CD4-positive, alpha-beta T cell treated with Interleukin-1 beta for 1 hour (primary cell): ENCODE data around the gene MYEF2.

Experiments used
- DNase-seq, 2 donors: peaks; one replicate each; pipeline ENCODE4 v3.0.0-alpha.2; 2020 to 2022

The MYEF2 gene, protein sequence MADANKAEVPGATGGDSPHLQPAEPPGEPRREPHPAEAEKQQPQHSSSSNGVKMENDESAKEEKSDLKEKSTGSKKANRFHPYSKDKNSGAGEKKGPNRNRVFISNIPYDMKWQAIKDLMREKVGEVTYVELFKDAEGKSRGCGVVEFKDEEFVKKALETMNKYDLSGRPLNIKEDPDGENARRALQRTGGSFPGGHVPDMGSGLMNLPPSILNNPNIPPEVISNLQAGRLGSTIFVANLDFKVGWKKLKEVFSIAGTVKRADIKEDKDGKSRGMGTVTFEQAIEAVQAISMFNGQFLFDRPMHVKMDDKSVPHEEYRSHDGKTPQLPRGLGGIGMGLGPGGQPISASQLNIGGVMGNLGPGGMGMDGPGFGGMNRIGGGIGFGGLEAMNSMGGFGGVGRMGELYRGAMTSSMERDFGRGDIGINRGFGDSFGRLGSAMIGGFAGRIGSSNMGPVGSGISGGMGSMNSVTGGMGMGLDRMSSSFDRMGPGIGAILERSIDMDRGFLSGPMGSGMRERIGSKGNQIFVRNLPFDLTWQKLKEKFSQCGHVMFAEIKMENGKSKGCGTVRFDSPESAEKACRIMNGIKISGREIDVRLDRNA

DNA sequence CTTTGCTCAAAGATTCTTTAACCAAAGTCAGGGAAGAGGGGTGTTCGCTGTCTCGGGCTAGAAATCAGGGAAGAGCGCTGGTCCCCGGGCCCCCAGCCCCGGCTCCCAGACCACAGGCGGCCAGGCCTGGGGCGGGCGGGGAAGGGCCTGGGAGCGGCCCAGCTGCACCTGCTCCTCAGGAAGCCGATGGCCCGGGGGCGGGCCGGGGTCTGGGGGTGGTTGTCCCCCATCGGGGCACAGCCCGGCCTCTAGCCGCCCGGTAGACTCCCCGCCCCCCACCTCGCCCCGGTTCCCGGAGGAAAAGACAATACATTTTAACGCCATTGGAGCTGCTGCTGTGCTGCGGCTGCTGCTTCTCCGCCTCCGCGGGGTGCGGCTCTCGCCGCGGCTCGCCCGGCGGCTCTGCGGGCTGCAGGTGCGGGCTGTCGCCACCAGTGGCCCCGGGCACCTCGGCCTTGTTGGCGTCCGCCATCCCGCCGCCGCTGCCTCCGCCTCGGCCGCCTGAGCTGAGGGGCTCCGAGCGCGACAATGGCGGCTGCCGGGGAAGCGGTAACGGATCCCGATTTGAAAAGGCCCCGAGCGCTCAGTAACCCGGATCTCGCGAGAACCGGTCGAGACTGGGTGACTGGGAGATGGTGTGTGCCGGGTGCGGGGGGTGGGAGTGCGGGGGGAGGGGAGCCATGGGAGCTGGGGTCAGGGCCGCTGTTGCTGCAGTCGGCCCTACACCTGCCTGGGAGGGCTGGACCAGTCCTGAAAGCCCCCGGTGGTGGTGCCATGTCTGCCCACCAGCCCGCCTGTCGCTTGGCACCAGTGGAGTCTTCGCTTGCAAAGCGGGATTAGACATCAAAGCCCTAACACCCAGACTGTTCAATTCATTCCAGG is at the start of gene MYEF2:
MYEF2 (minus strand) TSS at position 530 of the 882 bp plus-strand sequence; CDS start at position 472, 58 bp downstream.
- DNase-seq, result peak; percentile 74 to 75

DNA sequence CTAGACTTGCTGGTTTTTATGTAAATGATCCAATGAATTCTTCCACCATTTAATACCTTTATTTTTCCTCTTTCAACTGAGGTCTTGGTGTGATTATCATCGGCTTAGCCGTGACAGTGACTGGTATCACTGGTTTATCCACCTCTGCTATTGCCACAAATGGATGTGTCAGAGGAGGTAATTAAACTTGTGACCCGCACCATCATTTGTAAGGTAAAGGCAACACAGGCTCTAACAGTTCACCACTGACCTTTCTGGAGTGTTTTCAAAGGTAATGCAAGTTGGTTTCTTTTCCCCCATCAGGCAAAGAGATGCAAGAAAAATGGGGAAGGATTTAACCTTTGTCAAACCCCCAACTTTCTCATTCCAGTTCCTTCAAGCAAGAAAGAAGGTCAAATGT is 47.7 kb upstream of the MYEF2 start:
- DNase-seq, result no peak

DNA sequence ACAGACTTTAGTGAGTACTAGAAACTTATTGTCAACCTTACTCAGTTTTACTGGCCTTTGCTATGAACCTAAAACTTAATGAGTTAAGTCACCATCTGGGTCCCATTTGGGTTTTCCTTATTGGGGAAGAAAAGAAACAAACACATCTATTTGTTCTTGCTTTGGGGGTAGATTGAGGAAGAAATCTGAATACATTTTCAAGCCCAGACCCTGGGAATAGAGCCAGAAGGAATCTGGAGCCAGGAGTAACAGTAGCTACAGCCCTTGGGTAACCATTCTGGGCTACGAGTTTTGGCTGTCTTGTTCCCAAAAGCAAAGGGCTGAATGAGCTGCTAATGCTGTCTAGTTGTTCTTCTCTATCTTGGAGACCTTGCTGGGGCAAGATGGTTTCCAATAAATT is 44.5 kb upstream of the MYEF2 start:
- no peak for DNase-seq

DNA sequence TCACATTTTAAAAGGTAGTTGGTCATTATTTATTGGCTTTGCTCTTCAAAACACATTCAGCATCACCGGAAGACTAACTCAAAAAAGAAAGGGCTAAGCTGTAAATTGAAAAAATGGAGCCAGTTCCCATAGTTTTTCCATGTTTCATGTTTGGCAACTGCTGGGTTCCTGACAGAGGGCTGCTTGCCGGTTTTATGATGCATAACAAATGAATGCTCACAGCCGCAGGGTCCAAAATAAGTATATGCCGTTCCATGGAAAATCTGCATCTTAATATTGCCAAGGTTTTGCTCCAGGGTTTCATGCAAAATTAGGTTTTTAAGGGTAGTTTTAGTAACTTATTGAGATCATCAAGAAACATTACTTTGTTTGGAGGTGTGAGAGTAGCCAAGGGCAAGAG is 43.8 kb upstream of the MYEF2 start:
- no peak for DNase-seq

DNA sequence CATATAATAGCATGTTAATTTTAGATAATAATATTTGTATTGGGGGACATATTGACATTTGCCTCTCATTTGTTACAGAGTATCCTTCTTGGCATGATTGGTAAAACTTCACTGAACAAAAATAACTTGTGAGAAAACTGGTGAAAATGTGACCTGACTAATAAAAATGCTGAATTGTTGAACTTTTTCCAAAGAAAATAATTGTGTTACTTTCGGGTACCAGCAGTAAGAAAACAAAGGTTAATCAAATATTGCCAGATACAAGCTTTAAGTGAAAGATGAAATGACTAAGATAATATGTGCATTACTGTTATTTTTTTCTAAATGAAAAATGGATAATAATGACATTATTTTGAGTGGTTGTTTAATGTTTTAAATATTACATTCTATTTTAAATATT is 43.2 kb upstream of the MYEF2 start:
- DNase-seq, result no peak

DNA sequence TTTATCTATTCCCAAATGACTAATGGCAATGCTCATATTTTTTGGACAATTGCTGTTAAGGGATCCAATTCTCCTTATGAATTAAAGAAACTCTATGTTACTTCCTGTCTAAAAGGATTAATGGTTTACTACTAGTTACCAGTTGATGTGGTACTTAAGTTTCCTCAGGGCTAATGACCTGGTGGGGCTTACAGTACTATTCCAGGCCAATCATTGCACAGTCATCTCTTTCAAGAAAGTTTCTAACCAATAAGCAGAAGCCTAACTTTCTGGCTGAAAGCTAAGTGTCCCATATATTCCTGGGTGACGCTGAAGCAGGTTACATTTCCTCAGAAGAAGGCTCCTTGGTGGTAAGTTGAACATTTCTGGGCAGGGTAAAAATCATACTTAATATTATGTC is 27.9 kb upstream of the MYEF2 start, which contains the start of gene SLC12A1:
SLC12A1 (plus strand) TSS at position 322 of the 400 bp plus-strand sequence. CDS start 1,418 bp downstream, outside the sequence.
- DNase-seq, result no peak

DNA sequence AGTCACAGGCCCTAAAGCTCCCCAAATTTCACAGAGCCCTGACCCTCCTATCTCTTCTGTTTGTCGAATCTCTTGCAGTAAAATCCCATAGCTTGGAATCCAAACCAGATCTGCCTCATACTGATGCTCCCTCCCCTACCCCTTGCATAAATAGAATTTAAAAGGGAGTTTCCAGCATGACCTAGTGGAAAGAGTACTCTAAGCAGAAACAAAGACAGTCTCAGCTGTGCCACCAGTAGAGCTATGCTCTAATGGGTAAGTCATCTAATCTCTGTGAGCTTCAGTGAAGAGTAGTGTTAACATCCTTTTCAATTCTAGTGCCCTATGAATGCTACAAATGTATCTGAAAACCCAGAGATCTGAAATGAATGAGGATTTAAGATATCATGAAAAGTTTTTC is 24.0 kb upstream of the MYEF2 start:
- no peak for DNase-seq

DNA sequence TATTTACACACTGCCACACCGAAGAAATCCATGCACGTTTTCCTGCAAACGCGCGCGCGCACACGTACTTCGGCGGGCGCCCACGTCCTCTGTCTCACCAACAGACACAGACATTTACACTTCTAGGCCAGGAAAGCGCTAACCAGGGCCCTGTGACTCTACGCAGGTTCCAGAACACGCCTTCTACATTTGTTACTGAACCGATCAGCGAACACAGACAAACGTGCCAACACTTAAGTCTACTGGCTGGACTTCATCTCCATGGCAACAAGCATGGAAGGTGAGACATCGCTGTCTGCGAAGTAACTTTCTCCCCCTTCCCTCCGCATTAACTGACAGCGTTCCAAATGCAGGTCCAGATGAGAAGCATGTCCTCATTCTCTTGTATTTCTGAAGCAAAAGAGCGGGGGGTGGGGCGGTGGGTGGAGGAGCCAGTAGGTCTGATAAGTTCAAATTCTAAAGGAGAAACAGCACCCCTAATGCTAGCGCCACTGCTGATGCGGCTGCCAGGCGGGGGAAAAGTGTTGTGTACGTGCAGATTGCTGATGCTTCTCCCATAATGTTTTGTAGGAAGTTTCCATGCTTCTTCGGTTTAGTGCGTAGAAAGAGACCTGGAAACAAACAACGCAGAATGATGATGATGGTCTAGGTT is 13.6 kb upstream of the MYEF2 start, which contains the start of gene CTXN2:
CTXN2 (plus strand) TSS at position 92 of the 652 bp plus-strand sequence. CDS start 9,636 bp downstream, outside the sequence.
- DNase-seq, result no peak

DNA sequence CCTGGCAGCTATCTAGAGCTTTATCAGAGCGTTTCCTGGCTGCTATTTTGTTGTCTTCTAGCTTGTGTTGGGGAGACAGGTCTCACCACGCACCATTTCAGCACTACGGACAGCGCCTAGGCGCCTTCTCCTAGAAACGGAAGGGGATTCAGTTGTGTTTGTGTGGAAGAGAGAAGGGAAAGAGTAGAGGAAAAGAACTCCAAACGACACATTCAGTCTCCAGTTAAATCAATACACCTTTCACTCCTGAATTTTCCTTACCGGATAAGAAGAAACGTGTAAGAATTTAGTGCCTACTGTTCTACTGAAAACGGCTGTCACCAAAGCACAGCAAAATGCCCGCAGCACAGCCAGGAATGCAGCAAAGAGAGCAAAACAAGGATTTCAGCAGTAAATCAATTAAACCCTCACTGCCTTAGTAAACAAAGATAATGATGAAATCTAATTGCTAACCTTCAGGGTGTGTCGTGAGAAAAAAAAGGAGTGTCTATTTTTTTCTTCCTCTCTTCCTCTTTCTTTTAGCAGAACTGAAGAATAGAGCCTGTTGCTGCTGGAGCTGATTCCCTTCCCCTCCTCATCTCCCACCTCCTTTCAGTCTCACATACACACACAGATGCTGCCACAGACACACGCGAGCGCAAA is 13.0 kb upstream of the MYEF2 start:
- peak in 1 of 2 donors; percentile 10 for DNase-seq

DNA sequence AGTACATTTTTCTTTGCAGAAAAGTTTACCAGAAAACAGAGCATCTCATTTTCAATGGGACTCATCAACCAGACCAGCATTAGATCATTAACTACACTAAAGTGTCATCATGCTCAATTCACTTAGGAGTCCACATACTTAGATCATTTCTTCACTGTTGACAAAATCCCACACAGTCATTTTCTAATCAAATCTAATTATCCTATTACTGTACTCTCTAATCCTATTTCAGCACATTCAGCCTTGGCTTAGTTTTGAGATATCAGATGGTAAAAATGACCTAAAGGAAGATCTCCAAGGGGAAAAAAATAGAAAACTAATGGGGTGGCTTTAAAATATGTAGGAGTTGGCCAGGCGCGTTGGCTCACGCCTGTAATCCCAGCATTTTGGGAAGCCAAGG is 8.2 kb upstream of the MYEF2 start:
- no peak for DNase-seq

DNA sequence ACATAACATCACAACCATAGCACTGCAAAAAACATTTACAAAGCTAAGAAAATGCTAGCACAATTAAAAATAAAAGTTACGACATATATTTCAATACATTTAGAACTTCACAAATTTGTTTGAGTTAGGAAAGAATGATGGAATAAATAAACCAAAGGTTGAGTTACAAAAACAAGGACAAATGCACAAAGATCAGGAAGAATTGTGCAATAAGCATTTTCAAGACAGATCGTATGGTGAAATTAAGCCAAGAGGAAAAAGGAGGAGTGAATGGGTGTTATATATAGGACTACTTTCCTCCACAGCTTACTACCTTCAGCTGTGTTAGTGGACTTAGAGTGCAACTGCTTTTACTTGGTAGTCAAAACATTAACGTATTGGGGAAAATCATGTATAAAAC is 7.4 kb upstream of the MYEF2 start:
- no peak for DNase-seq

DNA sequence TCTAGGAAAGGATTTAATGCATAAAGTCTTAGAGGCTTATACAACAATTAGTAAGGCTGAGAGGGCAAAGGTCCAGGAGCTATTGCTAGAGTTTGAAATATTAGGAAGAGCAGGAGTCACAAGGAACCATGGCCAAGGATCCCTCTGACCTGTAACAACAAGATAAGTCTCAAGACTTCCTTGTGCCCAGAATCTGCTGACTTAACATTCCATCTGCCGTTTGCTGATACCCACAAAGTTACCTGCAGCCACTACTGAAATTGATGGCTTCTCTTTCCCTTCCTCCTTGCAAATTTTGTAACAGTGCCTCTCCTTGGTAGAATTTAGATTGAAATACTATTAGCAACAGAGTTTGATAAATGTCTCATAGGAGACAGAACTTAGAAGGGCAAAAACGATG is 4.7 kb upstream of the MYEF2 start:
- DNase-seq, result no peak

DNA sequence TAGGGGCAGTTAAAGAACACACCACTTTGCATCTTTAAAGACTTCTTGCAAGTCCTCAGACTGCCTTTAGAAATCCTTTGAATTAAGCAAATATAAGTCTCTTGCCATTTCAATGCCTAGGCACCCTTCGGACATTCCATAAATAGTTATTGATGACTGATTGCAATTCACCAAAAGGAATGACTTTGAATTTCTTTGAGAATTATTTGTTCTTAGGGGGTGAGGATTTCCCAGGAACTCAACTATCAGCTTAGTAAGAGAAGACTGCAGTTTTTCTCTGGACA is 495 bp upstream of the MYEF2 start:
- DNase-seq, result no peak

DNA sequence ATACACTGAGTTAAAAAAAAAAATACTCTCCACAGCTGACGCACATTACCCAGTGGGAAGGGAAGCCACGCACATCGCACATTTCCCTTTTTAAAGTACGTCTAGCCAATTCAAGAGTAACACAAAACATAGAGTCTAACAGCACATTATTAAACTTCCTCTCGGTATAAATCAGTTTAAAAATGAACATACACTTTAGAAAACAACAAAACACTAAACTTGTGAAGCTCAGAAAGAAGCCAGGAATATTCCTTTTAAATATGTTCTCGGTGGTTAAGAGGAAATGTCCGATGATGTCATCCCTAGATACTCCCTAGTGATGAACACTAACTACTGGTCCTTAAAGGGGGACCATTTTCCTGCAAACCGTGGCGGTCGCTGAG is 721 bp downstream of the MYEF2 start:
- peak; percentile 27 to 42 for DNase-seq

DNA sequence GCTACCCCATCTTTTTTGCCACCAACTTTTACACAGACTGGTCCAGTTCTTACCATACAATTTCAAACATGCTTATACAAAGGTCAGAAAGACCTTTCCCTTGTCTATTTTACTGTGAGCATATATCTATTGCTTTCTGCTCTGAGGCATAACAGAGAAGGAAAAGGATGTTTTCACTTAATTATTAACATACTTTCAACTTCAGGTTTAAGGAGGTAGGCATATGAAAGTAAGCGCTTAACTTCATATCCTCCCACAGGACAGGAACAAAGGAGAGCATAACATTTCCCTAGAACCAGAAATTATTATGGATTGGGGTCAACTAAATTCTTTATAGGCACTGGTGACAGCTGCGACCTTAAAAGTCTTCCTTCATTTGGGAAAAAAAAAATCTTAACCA is 1.1 kb downstream of the MYEF2 start:
- no peak for DNase-seq

DNA sequence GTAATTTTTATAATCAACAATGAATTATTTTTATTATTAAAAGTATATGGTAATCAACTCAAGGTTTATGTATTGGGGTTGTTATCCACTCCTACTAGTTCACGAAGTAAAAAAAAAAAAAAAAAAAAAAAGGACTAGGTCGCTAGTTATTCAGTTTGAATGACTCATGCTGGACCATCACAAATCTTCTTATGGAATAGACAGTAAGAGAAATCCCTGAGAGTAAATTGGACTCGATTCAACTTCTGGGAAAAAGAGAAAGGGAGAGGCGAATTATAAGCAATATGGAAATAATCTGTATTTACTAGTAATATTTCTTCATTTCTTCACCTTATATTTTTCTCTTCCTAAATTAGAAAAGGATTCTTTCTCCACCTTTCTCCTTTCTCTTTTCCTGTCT is 2.0 kb downstream of the MYEF2 start:
- no peak for DNase-seq

DNA sequence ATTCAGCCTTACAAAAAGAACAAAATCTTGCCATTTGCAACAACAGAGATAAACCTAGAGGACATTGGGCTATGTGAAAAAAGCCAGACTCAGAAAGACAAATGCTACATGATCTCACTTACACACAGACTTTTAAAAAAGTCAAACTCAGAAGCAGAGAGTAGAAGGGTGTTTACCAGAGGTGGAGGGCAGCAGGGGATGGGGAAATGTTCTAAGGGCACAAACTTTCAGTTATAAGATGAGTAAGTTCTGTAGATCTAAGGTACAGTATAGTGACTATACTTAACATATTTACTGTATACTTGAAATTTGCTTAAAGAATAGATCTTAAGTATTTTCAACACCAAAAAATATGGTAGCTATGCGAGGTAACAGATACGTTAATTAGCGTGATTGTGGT is 3.0 kb downstream of the MYEF2 start:
- no peak for DNase-seq

DNA sequence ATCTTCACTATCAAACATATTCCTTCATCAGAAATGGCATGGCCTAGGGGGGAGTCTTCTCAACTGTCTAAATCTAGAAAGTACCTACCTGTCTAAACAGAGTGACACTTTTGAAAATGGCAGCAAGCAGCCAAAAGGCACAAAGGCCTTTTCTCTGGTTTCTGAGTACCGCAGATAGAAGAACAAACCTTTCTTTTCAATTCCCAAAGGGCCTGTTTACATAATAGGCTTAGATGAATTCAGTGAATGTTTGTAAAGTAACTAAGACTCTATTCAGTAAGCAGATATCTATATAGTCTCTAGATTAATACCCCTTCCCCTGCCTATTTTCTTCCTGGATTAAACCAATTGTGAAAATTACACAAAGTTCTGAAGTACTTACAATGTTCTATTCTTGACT is 7.1 kb downstream of the MYEF2 start:
- DNase-seq, result no peak

DNA sequence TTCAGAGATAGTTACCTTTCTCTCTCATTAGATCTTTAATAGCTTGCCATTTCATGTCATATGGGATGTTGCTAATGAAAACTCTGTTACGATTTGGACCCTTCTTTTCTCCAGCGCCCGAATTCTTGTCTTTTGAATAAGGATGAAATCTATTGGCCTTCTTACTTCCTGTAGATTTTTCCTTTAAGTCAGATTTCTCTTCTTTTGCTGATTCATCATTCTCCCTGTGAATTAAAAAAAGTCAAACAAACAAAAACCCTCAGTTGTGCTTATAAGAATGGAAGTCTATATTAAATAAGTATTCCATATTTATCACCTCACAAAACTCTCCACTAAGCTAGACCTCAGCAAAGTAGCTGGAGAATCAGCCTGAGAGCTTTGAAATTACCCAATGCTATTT is 9.5 kb downstream of the MYEF2 start:
- DNase-seq, result no peak

DNA sequence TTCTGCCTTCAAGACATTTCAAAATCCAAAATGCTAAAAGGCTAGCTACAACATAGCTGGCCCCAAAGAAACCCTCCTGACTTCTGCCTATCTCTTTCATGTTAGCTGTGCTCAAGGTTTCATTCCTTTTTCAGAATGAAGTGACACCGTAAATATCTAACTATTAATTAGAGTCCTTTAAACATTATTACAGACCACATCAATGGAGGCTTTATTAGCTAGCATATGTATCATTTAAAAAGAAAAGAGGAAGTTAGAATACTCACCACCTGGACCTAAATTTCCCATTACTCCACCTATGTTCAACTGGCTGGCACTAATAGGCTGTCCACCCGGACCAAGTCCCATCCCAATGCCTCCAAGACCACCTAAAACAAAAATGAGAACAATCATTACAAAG is 24.6 kb downstream of the MYEF2 start:
- no peak for DNase-seq

DNA sequence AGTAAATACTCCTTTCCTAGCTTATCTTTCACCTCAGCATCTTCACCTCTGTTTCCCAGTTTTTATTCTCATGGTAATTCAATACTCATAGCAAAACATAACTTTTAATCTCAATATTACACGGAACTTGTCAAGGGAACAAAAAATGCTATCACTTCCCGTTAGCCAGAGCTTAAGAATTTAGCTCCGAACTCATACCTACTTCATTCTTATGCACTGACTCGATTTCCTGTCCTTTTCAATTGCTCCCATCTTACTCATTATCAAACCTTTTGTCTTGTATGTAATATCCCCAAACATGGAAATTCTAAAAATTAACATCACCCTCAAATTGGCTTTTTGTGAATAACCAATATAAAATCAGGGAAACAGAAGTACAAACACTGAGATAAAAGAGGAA is 28.2 kb downstream of the MYEF2 start:
- DNase-seq, result no peak

DNA sequence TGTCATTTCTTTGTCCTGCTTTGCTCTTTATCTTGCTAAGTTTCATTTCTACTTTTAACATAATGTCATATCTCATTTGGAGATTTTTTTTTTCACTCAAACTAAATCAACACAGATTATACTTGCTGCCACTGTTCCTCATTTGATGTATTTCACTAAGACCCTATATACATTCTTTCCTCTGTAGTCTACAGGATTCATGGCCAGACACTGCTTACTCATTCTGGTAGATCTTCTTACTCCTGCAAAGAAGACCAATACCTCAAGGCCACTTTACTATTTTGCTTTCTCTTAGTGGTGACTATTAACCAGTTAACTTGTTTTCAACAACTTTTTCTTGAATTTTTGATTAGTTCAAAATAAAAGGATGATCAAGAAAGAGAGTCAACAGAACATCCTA is 30.7 kb downstream of the MYEF2 start:
- no peak for DNase-seq

DNA sequence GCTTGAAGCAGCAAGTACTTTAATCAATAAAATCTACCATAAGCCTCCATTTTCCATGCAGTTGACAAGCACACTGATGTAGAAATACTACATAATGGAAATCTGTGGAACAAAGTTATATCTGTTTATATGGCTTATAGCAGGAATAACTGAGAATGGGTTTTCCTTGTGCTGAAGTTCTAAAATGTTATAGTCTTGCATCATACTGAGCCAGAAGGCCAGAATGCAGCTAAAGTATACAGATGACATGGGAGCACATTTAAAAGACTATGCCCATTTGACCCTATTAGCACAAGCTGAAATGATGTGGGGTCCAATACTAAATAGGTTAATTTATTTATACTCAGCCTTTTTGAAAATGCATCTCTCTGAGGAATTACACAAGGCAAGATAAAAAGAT is 32.2 kb downstream of the MYEF2 start:
- no peak for DNase-seq
